WTC11 (cell line): Measurements from ENCODE around the gene SLC1A7. TPM values are rescaled to one million over a fixed set of nuclear protein-coding genes. Genes with fewer than 3 reads are reported as not detected.

ENCODE experiments used
- ATAC-seq: fragments of 200-7000 bp; cut with Tn5 transposase; 2 replicates; pipeline ENCODE4 v1.10.0; 2021; ENCODE audit warnings: mild to moderate bottlenecking, moderate library complexity
- Bru-seq: library from RNA; stranded (reverse); fragments of 400-500 nt; gene quantifications from one replicate; lab custom pipeline; 2021; lab: Mats Ljungman, UMichigan
- CTCF ChIA-PET: fragments of 300-600 bp; sonication (Branson Sonifier 250); formaldehyde crosslinking; loops from one replicate; lab custom pipeline; 2021; ENCODE audit warnings: antibody characterized with exemption; lab: Charles Lee
- POLR2A ChIA-PET: fragments of 350-600 bp; sonication (Branson Sonifier 250); formaldehyde crosslinking; loops from one replicate; lab custom pipeline; 2021; ENCODE audit warnings: antibody characterized with exemption; lab: Charles Lee
- DNase-seq: peaks from one replicate; pipeline ENCODE4 v3.0.0; 2021; ENCODE audit warnings: low spot score
- H3K27ac Mint-ChIP-seq: 2 replicates; pipeline ENCODE4 v1.8.0; 2021; ENCODE audit warnings: mixed read lengths
- H3K27me3 Mint-ChIP-seq: 2 replicates; pipeline ENCODE4 v1.8.0; 2021; ENCODE audit warnings: low read depth, mild to moderate bottlenecking, moderate library complexity, mixed read lengths
- H3K36me3 Mint-ChIP-seq: 2 replicates; pipeline ENCODE4 v1.8.0; 2021; ENCODE audit warnings: mixed read lengths
- H3K4me1 Mint-ChIP-seq: 2 replicates; pipeline ENCODE4 v1.8.0; 2022; ENCODE audit warnings: mixed read lengths
- H3K4me3 Mint-ChIP-seq: 2 replicates; pipeline ENCODE4 v1.8.0; 2021; ENCODE audit warnings: mild to moderate bottlenecking, moderate library complexity, mixed read lengths
- H3K9me3 Mint-ChIP-seq: 2 replicates; pipeline ENCODE4 v1.8.0; 2021; ENCODE audit warnings: mixed read lengths
- ELF4 ChIP-seq: sonication (generic); formaldehyde crosslinking; IDR thresholded peaks from 2 replicates; pipeline ENCODE4 v1.8.1; 2022; ENCODE audit warnings: low read depth, mild to moderate bottlenecking, moderate library complexity, missing genetic modification reagents
- GTF2I ChIP-seq: fragments of 250-450 bp; sonication (Bioruptor Pico); conservative IDR thresholded peaks from 2 replicates; pipeline ENCODE4 v1.4.0; 2021; ENCODE audit warnings: mild to moderate bottlenecking
- HMGA2 ChIP-seq: fragments of 250-450 bp; sonication (Bioruptor Pico); IDR thresholded peaks from 2 replicates; pipeline ENCODE4 v1.4.0; 2021; ENCODE audit warnings: mild to moderate bottlenecking, moderate library complexity
- MYBL2 ChIP-seq: sonication (generic); formaldehyde crosslinking; IDR thresholded peaks from 2 replicates; pipeline ENCODE4 v1.8.1; 2023; ENCODE audit warnings: mild to moderate bottlenecking, moderate library complexity, missing genetic modification reagents
- NFATC4 ChIP-seq: fragments of 250-450 bp; sonication (Bioruptor Pico); IDR thresholded peaks from 2 replicates; pipeline ENCODE4 v1.9.0; 2021; ENCODE audit warnings: mild to moderate bottlenecking
- NFE2L1 ChIP-seq: sonication (generic); formaldehyde crosslinking; IDR thresholded peaks from 2 replicates; pipeline ENCODE4 v1.8.1; 2023; ENCODE audit warnings: missing genetic modification reagents
- NR2C2 ChIP-seq: sonication (generic); formaldehyde crosslinking; IDR thresholded peaks from 2 replicates; pipeline ENCODE4 v1.8.0; 2022; ENCODE audit warnings: mild to moderate bottlenecking, missing genetic modification reagents
- RORB ChIP-seq: fragments of 250-450 bp; sonication (Bioruptor Pico); IDR thresholded peaks from 2 replicates; pipeline ENCODE4 v1.9.0; 2021; ENCODE audit warnings: mild to moderate bottlenecking
- SMAD3 ChIP-seq: sonication (generic); formaldehyde crosslinking; IDR thresholded peaks from 2 replicates; pipeline ENCODE4 v1.8.0; 2022; ENCODE audit warnings: missing genetic modification reagents, mild to moderate bottlenecking, borderline replicate concordance
- SMAD4 ChIP-seq: sonication (generic); formaldehyde crosslinking; IDR thresholded peaks from 2 replicates; pipeline ENCODE4 v1.8.0; 2022; ENCODE audit warnings: mild to moderate bottlenecking, missing genetic modification reagents
- TEAD4 ChIP-seq: sonication (generic); formaldehyde crosslinking; IDR thresholded peaks from 2 replicates; pipeline ENCODE4 v1.8.0; 2022; ENCODE audit warnings: mild to moderate bottlenecking, missing genetic modification reagents
- ZNF317 ChIP-seq: sonication (generic); formaldehyde crosslinking; IDR thresholded peaks from 2 replicates; pipeline ENCODE4 v1.8.1; 2023; ENCODE audit warnings: low read depth, mild to moderate bottlenecking, moderate library complexity, missing genetic modification reagents, borderline replicate concordance
- long read RNA-seq, 3 experiments: library from RNA in 1 of 3; library from capped mRNA in 1 of 3; library from polyadenylated mRNA in 1 of 3; unstranded in 2 of 3; stranded (forward) in 1 of 3; transcript quantifications; one replicate each; pipeline ENCODE4 v2.0.0, GENCODE V29; 2021
- total RNA-seq: library from RNA; stranded (reverse); gene quantifications from 3 replicates; pipeline ENCODE4 v1.2.3, GENCODE V29; 2021
- TF ChIP-seq, protein P1 (sequence below): sonication (generic); formaldehyde crosslinking; IDR thresholded peaks from 2 replicates; pipeline ENCODE4 v1.8.0; 2022; ENCODE audit warnings: mild to moderate bottlenecking, missing genetic modification reagents
- TF ChIP-seq, protein P2 (sequence below): sonication (generic); formaldehyde crosslinking; IDR thresholded peaks from 2 replicates; pipeline ENCODE4 v1.8.1; 2023; ENCODE audit warnings: mild to moderate bottlenecking, missing genetic modification reagents
- TF ChIP-seq, protein P3 (sequence below): sonication (generic); formaldehyde crosslinking; IDR thresholded peaks from 2 replicates; pipeline ENCODE4 v1.8.0; 2023; ENCODE audit warnings: missing genetic modification reagents
- TF ChIP-seq, protein P4 (sequence below): sonication (generic); formaldehyde crosslinking; IDR thresholded peaks from 2 replicates; pipeline ENCODE4 v1.8.0; 2022; ENCODE audit warnings: mild to moderate bottlenecking, missing genetic modification reagents
- TF ChIP-seq, protein P5 (sequence below): sonication (generic); formaldehyde crosslinking; IDR thresholded peaks from 2 replicates; pipeline ENCODE4 v1.8.1; 2023; ENCODE audit warnings: mild to moderate bottlenecking, moderate library complexity, missing genetic modification reagents
- TF ChIP-seq, protein P6 (sequence below): sonication (generic); formaldehyde crosslinking; IDR thresholded peaks from 2 replicates; pipeline ENCODE4 v1.8.1; 2022; ENCODE audit warnings: mild to moderate bottlenecking, missing genetic modification reagents, moderate library complexity, borderline replicate concordance

SLC1A7 gene
- 0.07 to 0.14 TPM in 2 of 3 replicates, not detected in the other for total RNA-seq
- Bru-seq, nascent RNA: not detected
- long read RNA-seq, experiment 1: 0 reads
- long read RNA-seq, experiment 2: 0 reads
- long read RNA-seq, experiment 3: 0 reads

DNA sequence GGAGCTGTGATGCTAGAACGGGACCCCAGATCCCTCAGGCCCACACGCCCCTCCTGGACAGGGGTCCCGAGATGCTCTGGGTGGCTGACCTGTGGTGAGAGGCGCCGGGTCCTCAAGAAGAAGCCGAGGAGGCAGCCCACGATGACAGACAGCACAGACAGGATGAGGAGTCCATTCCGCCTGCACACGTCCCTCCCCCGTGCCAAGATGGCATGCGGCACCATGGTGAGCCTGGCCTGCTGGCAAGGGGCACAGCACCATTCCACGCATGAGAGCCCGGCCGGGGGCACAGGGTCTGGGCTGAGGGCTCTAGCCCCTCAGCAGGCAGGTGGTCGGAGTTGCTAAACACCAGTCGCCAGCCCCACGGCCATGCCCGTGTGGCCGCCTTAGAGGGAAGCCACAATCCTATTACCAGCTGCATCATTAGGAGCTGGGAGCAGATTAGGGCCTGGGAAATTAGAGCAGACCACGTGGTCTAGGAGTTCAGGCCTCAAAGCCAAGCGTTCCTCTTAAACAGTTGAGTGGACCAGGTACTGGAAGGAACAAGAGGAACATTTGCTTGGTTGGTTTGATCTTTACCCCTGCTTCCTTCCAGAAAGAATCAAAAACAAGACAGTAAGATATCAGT lies at the start of gene SLC1A7:
Gene SLC1A7 (minus strand): TSS at position 413 of the 628 bp plus-strand sequence. CDS start 189 bp downstream, at position 224.
- TF ChIP-seq, protein P1, sequence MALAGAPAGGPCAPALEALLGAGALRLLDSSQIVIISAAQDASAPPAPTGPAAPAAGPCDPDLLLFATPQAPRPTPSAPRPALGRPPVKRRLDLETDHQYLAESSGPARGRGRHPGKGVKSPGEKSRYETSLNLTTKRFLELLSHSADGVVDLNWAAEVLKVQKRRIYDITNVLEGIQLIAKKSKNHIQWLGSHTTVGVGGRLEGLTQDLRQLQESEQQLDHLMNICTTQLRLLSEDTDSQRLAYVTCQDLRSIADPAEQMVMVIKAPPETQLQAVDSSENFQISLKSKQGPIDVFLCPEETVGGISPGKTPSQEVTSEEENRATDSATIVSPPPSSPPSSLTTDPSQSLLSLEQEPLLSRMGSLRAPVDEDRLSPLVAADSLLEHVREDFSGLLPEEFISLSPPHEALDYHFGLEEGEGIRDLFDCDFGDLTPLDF (CRISPR knock-in tag): no peak
- TF ChIP-seq SMAD4 (CRISPR knock-in tag): no peak
- TF ChIP-seq, protein P2, sequence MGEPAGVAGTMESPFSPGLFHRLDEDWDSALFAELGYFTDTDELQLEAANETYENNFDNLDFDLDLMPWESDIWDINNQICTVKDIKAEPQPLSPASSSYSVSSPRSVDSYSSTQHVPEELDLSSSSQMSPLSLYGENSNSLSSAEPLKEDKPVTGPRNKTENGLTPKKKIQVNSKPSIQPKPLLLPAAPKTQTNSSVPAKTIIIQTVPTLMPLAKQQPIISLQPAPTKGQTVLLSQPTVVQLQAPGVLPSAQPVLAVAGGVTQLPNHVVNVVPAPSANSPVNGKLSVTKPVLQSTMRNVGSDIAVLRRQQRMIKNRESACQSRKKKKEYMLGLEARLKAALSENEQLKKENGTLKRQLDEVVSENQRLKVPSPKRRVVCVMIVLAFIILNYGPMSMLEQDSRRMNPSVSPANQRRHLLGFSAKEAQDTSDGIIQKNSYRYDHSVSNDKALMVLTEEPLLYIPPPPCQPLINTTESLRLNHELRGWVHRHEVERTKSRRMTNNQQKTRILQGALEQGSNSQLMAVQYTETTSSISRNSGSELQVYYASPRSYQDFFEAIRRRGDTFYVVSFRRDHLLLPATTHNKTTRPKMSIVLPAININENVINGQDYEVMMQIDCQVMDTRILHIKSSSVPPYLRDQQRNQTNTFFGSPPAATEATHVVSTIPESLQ (CRISPR knock-in tag): no peak
- no peak for TF ChIP-seq NR2C2 (CRISPR knock-in tag)
- TF ChIP-seq ELF4 (CRISPR knock-in tag): no peak
- H3K27me3 Mint-ChIP-seq: no peaks in the 10 kb centered on the region; the same call in 1 of the 2 replicates

DNA sequence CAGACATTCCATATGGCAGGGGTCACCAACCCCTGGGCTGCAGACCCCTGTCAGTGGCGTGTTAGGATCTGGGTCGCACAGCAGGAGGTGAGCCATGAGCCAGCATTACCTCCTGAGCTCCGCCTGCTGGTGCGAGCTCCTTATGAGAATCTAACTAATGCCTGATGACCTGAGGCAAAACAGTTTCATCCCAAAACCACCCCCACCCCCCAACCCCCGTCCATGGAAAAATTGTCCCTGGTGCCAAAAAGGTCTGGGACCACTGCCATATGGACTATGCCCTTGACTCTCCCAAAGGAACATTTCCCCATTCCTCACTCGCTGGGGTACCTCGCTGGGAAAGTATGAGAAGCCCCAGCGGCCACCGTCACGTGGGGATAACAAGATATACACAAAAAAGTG lies 47.8 kb upstream of the SLC1A7 start:
- Mint-ChIP-seq H3K9me3 (no peaks in the 10 kb centered on the region), H3K27ac (no peak overlapping the region), H3K27me3 (peaks cover 14% of the 10 kb centered on the region), H3K4me1 (peaks cover 10% of the 10 kb centered on the region), H3K36me3 (no peaks in the 10 kb centered on the region), H3K4me3 (no peak overlapping the region)
- ATAC-seq: peak; percentile 43
- peak; percentile 34 for DNase-seq
- ChIA-PET POLR2A (no interaction called here), CTCF (interaction anchor here (0.6 to 2.1 kb wide), 12 partner anchors 8 to 322 kb away, joined by 3 to 11 read pairs (median 4); partner anchors contain the start of genes ECHDC2 and PODN)
- TF ChIP-seq, protein P3, sequence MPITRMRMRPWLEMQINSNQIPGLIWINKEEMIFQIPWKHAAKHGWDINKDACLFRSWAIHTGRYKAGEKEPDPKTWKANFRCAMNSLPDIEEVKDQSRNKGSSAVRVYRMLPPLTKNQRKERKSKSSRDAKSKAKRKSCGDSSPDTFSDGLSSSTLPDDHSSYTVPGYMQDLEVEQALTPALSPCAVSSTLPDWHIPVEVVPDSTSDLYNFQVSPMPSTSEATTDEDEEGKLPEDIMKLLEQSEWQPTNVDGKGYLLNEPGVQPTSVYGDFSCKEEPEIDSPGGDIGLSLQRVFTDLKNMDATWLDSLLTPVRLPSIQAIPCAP (CRISPR knock-in tag): no peak
- TF ChIP-seq, protein P4, sequence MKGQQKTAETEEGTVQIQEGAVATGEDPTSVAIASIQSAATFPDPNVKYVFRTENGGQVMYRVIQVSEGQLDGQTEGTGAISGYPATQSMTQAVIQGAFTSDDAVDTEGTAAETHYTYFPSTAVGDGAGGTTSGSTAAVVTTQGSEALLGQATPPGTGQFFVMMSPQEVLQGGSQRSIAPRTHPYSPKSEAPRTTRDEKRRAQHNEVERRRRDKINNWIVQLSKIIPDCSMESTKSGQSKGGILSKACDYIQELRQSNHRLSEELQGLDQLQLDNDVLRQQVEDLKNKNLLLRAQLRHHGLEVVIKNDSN (CRISPR knock-in tag): no peak
- TF ChIP-seq RORB (CRISPR knock-in tag): no peak
- no peak for TF ChIP-seq HMGA2 (CRISPR knock-in tag)
- TF ChIP-seq, protein P5, sequence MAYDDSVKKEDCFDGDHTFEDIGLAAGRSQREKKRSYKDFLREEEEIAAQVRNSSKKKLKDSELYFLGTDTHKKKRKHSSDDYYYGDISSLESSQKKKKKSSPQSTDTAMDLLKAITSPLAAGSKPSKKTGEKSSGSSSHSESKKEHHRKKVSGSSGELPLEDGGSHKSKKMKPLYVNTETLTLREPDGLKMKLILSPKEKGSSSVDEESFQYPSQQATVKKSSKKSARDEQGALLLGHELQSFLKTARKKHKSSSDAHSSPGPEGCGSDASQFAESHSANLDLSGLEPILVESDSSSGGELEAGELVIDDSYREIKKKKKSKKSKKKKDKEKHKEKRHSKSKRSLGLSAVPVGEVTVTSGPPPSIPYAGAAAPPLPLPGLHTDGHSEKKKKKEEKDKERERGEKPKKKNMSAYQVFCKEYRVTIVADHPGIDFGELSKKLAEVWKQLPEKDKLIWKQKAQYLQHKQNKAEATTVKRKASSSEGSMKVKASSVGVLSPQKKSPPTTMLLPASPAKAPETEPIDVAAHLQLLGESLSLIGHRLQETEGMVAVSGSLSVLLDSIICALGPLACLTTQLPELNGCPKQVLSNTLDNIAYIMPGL (CRISPR knock-in tag): no peak
- no peak for TF ChIP-seq ZNF317 (CRISPR knock-in tag)
- TF ChIP-seq TEAD4 (CRISPR knock-in tag): no peak
- TF ChIP-seq SMAD3 (CRISPR knock-in tag): no peak
- no peak for TF ChIP-seq ELF4 (CRISPR knock-in tag)
- no peak for TF ChIP-seq GTF2I (CRISPR knock-in tag)
- TF ChIP-seq NFE2L1 (CRISPR knock-in tag): no peak
- TF ChIP-seq, protein P6, sequence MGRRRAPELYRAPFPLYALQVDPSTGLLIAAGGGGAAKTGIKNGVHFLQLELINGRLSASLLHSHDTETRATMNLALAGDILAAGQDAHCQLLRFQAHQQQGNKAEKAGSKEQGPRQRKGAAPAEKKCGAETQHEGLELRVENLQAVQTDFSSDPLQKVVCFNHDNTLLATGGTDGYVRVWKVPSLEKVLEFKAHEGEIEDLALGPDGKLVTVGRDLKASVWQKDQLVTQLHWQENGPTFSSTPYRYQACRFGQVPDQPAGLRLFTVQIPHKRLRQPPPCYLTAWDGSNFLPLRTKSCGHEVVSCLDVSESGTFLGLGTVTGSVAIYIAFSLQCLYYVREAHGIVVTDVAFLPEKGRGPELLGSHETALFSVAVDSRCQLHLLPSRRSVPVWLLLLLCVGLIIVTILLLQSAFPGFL (CRISPR knock-in tag): no peak
- no peak for TF ChIP-seq NFATC4 (CRISPR knock-in tag)
- no peak for TF ChIP-seq MYBL2 (CRISPR knock-in tag)

More for the DNA sequence above, at the start of gene SLC1A7:
- no peak for DNase-seq
- POLR2A ChIA-PET: no interaction called here
- Mint-ChIP-seq H3K9me3 (peaks cover 15% of the 10 kb centered on the region), H3K4me3 (no peak within 1 kb of the TSS), H3K27ac (no peak within 1 kb of the TSS), H3K4me1 (0 out of 2 replicates have a peak, but pooled peaks cover 7% of the 10 kb centered on the region), H3K36me3 (peaks cover 13% of the 10 kb centered on the region)
- ATAC-seq: no peak
- CTCF ChIA-PET: no interaction called here
